HCEC 1CT (cell line): ENCODE measurements around the gene WASHC2A.
"Not testable (repeated sequence)": the region's sequence is repeated elsewhere in the genome, so short reads cannot be mapped to it uniquely, and the experiment has no call there.

ENCODE experiments used
- DNase-seq: peaks from one replicate; pipeline ENCODE4 v3.0.0-alpha.2; 2017

Gene WASHC2A, protein sequence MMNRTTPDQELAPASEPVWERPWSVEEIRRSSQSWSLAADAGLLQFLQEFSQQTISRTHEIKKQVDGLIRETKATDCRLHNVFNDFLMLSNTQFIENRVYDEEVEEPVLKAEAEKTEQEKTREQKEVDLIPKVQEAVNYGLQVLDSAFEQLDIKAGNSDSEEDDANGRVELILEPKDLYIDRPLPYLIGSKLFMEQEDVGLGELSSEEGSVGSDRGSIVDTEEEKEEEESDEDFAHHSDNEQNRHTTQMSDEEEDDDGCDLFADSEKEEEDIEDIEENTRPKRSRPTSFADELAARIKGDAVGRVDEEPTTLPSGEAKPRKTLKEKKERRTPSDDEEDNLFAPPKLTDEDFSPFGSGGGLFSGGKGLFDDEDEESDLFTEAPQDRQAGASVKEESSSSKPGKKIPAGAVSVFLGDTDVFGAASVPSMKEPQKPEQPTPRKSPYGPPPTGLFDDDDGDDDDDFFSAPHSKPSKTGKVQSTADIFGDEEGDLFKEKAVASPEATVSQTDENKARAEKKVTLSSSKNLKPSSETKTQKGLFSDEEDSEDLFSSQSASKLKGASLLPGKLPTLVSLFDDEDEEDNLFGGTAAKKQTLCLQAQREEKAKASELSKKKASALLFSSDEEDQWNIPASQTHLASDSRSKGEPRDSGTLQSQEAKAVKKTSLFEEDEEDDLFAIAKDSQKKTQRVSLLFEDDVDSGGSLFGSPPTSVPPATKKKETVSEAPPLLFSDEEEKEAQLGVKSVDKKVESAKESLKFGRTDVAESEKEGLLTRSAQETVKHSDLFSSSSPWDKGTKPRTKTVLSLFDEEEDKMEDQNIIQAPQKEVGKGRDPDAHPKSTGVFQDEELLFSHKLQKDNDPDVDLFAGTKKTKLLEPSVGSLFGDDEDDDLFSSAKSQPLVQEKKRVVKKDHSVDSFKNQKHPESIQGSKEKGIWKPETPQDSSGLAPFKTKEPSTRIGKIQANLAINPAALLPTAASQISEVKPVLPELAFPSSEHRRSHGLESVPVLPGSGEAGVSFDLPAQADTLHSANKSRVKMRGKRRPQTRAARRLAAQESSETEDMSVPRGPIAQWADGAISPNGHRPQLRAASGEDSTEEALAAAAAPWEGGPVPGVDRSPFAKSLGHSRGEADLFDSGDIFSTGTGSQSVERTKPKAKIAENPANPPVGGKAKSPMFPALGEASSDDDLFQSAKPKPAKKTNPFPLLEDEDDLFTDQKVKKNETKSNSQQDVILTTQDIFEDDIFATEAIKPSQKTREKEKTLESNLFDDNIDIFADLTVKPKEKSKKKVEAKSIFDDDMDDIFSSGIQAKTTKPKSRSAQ (N-terminal part only)

GRCh38 chr10:50067546-50068351, at the start of gene WASHC2A:
TSS of gene WASHC2A (plus strand) at chr10:50067954. CDS start at chr10:50068006, 52 bp downstream.
- peak; percentile 56 for DNase-seq

DNA sequence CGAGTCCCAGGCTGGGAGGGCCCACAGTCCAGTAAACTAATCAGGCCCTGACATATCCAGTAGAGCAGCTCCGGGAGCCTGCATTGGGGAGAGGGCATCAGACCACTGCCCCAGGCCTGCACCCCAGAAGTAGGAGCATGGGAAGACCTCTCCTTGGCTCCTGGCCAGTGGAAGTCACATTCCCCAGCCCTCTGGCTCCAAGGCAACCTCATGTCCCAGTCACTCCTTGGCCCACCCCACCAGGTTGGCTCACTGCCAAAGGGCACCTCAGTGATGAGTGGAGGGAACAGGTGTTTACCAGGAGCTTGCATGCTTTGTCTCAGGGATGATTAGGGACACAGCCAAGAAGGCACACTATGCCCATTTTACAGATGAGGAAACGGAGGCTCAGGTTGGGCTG, 48.5 kb upstream of the WASHC2A start:
- DNase-seq = not testable (repeated sequence)

DNA sequence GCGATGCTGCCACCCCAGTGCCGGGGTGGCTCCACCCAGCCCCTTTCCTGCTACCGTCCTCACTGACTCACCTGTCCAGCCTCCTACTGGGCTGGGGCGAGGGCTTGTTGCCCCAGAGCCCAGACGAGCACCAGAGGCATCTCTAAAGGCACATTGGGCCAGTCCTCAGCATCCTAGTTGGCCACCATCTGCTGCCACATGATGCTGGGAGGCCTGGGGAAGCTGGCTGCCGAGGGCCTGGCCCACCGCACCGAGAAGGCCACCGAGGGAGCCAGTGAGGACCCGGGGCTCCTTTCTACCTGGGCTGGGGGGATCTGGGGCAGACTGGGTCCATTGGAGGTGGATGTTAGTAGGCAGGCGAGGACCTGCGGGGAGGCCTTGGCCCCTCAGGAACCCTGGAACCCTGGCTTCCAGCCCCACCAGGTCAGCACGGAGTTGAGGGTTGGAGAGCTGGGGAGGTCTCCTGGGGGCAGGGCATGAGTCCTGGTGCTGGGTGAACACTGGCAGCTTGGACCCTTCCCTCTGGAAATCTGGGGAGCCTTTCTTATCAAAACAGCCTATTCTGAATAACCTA, 47.2 kb upstream of the WASHC2A start:
- not testable (repeated sequence) for DNase-seq

DNA sequence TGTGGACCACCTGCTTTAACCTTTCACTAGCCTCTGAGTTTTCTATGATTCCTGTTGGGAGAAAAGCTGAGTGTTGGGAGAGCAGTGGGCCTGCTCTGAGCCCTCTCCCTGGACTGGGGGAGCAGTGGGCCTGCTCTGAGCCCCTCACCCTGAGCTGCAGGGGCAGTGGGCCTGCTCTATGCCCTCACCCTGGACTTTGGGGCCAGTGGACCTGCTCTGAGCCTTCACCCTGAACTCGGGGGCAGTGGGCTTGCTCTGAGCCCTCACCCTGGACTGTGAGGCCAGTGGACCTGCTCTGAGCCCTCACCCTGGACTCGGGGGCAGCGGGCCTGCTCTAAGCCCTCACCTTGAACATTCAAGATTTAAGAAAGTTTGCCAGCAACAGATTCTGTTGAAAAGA, 46.1 kb upstream of the WASHC2A start:
- DNase-seq = no peak

- not testable (repeated sequence) for DNase-seq
These were observed 42.9 kb upstream of the WASHC2A start for GRCh38 chr10:50024716-50025383.

DNA sequence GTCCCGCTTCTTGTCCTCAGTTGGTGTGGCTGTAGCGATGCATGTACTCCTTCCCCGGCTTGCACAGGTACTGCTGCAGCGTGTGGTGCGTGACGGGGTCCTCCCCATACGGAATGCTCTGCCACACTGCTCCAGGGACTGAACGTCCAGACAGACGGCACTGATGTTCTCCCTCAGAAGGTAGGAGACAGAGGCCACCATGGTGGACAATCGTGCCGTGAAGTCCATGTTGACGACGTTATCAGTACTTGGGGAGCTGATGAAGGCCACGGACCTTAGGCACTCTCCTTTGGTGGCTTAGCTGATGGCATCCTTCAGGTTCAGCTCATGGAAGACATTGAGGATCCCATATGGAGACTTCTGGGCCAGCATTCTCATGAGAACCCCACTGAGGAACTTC, 42.1 kb upstream of the WASHC2A start:
- no peak for DNase-seq

DNA sequence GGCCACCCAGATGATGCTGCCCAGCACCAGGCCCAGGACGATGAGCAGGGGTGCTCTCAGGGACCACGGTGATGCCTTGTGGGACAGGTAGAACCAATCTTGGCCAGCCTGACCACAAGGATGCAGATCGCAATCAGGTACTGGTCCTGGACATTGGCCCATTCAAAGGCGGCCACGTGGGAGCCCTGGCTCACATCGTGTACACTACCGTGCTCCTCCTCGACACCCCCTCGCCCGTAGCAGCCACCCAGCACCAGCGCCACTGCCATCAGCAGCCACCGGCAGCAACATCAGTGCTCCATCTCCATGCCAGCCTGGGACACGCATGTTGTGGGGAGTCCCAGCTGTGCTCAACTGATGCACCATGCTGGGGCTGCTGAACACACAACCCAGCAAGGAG, 40.6 kb upstream of the WASHC2A start:
- no peak for DNase-seq

DNA sequence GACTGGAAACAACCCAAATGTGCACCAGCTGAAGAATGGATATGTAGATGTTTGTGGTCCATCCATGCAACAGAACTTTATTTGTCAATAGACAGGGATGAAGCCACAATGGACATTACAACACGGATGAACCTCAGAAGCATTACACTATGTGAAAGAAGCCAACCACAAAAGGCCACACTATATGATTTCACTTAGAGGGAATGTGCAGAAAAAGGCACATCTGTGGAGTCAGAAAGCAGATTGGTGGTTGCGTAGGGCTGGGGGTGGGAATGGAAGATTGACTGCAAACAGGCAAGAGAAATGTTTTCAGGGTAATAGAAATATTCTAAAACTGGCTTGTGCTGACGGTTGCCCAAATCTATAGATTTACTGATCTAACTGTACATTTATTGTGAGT, 34.3 kb upstream of the WASHC2A start:
- peak; percentile 47 for DNase-seq

GRCh38 chr10:50035337-50035736, 32.4 kb upstream of the WASHC2A start:
- DNase-seq = not testable (repeated sequence)

GRCh38 chr10:50044941-50045664, 22.7 kb upstream of the WASHC2A start:
- DNase-seq = no peak

DNA sequence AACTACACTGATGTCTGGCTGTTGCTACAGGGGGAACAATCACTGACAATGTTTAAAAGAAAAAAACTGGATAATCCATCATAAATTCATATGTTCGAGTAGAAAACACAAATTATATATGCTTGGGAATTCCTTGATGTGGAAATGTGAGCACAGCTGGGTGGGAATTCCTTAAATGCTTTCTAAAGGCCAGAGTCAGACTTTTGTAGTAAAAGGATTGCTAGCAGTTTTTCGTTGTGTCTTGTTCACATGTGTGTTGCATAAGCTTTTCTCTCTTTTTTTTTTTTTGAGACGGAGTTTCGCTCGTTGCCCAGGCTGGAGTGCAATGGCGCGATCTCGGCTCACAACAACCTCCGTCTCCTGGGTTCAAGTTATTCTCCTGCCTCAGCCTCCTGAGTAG, 21.3 kb upstream of the WASHC2A start:
- DNase-seq = not testable (repeated sequence)

- not testable (repeated sequence) for DNase-seq
These were observed 20.2 kb upstream of the WASHC2A start for GRCh38 chr10:50047594-50047993.

DNA sequence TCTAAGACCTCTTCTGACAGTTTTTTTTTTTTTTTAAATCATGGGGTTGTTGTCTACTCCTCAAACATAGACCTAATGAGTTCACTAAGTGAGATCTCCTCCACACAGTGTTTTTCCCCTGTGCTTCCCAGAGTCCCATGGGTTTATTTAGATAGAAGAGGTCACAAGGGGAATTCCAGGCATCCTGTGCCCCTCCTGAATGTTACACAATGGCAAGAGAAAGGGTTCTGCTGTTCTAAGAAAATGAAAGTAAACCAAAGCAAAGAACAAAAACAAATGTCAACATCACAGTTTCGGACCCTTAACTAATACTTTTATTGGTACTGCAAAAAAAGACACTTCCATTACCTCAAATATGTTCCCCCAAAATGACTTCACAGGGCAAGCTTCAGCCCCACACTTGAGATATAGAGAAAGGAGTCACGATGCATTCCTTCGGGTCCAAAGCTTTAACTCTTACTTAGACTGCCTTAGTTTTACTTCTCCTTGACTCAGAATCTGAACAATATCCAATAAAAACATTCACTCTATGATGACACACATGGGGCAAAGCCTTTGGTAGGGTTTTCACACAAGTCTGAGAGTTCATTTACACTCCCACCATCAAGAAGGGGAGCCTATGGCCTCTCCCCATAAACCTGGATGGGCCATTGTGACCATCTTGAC, 15.6 kb upstream of the WASHC2A start:
- peak; percentile 59 for DNase-seq

DNA sequence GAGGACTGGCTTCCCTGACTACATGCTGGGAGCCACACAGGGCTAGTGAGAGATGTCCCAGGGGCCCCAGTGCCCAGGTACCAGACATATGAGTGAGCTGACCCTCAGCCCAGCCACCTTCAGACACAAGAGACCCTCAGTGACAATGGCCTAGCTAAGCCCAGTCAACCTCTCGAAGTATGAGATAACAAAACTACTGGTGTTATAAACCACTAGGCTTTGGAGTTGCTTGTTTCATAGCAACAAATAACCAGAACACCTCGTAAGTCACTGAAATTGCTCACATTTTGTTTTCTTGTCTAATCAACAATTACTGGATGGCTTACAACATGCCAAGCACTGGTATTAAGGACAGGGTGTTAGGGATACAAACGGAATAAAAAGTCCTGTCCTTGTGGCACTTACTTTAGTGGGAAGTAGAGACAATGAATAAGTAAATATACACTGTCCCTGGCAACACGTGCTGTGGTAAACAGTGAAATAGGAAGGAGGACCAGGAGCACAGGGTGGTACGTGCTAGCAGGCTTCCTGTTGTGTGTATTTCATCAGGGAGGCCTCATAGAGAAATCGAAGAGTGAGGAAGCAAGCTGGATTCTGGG, 14.9 kb upstream of the WASHC2A start:
- DNase-seq = not testable (repeated sequence)

DNA sequence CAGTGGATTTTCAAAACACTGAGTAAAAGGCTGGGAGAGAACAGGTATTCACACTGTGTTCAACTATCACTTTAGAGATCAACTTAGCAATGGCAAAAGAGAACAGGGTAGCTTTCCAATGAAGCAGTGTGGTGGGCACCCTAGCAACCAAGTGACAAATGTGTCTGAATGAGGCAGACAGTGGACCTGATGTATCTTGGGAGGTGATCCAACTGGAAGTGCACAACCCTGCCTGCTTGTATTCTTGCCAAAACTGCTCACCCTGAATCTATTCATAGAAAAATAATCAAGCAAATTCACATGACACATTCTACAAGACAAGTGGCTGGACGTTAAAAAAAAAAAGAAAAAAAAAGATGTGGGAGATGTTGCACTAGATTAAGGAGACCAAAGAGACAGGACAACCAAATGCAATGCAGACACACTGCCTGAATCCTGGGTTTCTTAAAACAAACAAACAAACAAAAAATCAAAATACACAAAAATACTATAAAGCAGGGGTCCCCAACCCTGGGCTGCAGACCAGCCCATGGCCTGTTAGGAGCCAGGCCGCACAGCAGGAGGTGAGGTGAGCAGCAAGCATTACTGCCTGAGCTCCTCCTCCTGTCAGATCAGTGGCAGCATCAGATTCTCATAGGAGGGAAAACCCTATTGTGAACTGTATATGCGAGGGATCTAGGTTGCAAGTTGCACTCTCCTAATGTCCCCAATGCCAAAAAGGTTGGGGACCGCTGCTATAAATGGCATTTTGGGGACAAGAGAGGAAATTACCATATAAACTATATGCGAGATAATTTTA, 12.1 kb upstream of the WASHC2A start:
- not testable (repeated sequence) for DNase-seq

- not testable (repeated sequence) for DNase-seq
These were observed 11.1 kb upstream of the WASHC2A start for GRCh38 chr10:50056654-50057053.

- DNase-seq = not testable (repeated sequence)
These were observed 9.0 kb upstream of the WASHC2A start for GRCh38 chr10:50058727-50059126.

DNA sequence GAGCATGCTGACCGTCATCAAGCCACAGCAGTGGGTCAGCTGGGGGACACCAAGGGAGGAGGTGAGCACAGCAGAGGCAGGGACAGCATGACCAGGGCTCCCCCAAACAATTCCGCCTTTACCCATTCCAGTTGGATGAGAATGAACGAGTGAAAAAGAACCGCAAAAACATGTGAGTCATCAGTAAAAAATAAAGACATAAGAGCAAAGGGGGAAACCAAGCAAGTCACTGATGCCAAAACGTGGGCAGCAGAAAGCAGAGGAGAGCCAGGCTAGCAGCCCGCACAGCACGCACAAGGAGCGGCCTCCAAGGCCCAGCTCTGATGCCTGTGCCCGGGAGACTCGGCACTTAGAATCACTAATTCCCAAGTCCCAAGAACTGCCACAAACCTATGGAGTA, 7.8 kb upstream of the WASHC2A start:
- not testable (repeated sequence) for DNase-seq
